ENCODE results near the gene SCARF2.
"Not testable (repeated sequence)": the region's sequence is repeated elsewhere in the genome, so short reads cannot be mapped to it uniquely, and the experiment has no call there.

The SCARF2 gene

GRCh38 chr22:20437613-20438426 lies at the start of gene SCARF2:
SCARF2 (minus strand) TSS chr22:20437825; CDS start chr22:20437754, 71 bp downstream.
- DNase-seq = no peak

DNA sequence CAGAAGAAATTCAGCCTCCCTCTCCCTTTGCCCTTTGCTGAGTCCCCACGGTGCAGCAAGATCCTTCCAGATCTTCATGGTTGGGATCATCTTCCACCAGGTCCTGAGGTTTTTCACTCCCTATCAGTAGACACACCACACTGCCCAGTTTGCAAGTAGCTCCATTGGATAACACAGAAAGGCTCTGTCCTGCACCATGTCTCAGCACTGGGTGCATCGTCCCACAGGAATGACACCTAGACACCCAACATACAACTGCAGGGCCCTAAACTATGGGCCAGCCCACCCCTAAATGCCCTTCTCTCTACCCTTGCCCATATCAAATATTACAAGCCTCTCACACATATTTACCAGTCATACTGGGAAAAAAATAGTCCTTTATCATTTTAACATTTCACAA lies 48.6 kb upstream of the SCARF2 start:
- DNase-seq = no peak

DNA sequence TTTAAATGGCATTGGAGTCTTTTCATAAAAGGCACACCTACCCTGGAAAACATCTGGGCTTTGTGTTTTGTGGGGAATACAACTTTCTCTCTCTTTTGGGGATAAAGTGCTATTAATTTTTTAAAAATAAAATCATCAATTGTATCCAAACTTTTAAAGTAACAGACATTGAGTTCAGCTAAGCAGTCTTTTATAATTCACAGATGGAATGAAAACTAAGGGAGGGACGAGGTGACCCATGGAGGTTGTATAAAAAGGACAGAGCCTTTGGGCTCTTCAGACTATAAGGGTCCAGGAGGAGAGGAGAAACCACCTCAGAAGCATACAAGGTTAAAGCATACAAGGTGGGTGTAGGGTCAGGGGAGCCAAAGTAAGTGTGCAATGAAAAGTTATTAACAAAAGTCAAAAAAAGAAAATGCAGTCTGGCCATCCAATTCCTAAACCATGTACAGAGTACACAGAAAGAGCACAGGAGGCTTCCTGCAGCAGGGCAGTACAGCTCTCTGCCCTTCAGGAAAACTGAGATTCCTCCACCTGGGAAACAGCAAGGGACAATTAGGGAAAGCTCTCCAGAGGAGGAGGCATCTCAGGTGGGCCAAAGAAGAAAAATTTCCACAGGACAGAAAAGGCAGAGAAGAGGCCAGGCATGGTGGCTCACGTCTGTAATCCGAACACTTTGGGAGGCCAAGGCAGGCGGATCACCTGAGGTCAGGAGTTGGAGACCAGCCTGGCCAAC lies 47.5 kb upstream of the SCARF2 start:
- DNase-seq = no peak

GRCh38 chr22:20483771-20484170 lies 46.1 kb upstream of the SCARF2 start:
- DNase-seq = no peak

DNA sequence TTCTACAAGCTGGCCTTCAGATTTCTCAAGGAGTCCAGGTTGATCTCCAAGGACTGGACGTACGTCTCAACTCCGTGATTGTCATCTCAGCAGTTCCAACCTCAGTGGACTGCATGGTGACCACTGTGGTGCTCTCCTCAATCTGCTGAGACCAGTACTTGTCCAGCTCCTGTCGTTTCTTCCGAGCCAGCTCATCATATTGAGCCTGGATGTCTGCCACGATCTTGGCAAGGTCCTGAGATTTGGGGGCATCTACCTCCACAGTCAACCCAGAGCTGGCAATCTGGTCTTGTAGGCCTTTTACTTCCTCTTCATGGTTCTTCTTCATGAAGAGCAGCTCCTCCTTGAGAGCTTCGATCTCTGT lies 45.5 kb upstream of the SCARF2 start:
- DNase-seq = not testable (repeated sequence)

- DNase-seq = no peak
These were observed 42.1 kb upstream of the SCARF2 start for GRCh38 chr22:20479612-20480196.

DNA sequence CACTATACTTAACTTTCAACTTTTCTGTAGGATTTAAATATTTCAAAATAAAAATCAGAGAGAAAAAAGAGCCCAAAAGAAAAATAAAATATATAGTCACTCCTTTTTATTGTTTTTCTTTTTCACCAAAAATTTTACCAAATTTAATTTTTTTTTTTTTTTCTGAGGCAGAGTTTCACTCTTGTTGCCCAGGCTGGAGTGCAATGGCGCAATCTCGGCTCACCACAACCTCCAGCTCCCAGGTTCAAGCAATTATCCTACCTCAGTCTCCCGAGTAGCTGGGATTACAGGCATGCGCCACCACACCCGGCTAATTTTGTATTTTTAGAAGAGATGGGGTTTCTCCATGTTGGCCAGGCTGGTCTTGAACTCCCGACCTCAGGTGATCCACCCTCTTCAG lies 40.4 kb upstream of the SCARF2 start:
- DNase-seq = not testable (repeated sequence)

DNA sequence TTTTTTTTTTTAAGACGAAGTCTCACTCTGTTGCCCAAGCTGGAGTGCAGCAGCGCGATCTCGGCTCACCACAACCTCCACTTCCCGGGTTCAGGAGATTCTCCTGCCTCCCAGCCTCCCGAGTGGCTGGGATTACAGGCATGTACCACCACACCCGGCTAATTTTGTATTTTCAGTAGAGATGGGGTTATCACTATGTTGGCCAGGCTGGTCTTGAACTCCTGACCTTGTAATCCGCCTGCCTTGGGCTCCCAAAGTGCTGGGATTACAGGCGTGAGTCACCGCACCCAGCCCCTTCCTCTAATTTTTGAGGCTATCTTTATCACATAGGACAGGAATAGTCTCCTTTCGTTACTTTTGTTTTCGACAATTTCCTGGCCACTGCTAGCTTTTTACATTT lies 37.9 kb upstream of the SCARF2 start:
- DNase-seq = not testable (repeated sequence)

GRCh38 chr22:20475115-20475436 lies 37.5 kb upstream of the SCARF2 start:
- no peak for DNase-seq

DNA sequence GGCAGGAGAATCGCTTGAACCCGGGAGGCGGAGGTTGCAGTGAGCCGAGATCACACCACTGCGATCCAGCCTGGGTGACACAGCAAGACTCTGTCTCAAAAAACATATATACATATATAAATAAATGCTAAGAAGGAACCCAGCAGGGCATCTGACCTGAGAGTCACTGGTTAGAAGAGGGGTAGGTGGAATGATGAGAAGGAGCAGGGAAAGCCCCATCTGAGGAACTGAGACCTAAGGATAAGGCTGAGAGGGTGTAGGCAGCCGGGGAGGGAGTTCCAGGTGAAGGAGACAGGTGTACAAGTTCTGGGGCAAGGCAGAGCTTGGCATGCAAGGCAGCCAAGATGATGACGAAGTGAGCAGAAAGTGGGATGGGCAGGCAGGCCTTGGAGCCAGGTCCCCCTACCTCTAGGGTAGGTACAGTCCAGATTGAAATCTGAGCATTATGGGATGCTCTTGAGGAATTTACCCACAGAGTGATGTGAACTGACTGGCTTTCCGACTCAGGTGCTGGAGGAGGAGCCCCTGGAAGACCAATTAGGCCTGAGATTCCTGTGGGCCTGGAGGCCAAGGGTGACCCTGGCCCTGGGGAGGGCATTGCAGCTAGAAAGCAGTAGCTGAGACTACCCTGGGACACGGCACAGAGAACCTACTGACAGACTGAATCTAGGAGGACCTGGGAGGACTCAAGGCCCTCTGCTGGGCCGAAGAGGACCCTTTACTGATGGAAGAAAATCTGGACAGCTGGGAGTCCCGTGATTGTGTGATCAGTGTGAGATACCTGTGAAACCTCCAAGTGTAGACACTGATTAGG lies 35.2 kb upstream of the SCARF2 start:
- DNase-seq = no peak

GRCh38 chr22:20471126-20471833 lies 33.7 kb upstream of the SCARF2 start:
- DNase-seq = no peak

DNA sequence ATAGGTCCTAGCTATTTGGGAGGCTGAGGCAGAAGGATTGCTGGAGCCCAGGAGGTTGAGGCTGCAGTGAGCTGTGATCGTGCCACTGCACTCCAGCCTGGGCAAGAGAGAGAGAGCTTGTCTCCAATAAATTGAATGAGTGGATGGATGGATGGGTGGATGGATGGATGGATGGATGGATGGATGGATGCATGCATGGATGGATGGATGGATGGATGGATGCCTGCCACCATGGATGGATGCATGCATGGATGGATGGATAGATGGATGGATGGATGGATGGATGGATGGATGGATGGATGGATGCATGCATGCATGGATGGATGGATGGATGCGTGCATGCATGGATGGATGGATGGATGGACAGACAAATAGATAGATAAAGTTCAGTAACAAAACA lies 32.9 kb upstream of the SCARF2 start:
- not testable (repeated sequence) for DNase-seq

DNA sequence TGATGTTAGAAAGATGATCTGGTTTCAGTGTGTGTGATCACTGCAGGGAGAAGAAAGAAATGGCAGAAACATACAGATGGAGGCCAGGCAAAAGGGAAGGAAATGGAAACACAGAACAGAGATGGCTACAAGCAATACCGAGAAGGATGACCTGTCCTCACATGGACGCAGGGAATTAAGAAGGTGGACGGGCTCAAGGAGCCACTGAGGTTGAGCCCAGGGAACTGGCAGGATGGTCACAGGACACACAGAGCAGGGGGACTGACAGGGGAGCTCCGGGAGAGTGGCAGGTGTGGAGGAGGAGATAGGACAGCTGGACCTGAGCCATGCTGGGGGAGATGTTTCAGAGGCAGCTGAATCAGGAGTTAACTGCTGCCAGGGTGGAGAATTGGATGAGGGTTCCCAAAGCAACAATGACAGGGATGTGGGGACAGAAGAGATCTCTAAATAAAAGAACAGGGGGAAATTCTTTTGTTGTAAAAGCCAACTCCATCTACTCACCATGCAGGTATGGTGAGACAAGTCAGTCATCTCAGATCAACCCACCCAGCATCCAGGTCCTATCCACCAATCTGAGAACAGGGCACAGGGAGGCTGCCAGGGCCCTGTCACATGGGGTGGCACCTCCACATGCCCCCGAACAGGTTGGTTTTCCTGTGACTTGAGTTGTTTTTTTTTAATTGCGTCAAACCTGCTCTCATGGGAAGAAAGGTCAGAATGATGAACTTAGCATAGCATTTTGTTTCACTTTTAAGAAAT lies 31.7 kb upstream of the SCARF2 start:
- DNase-seq = no peak

GRCh38 chr22:20466659-20467379 lies 29.2 kb upstream of the SCARF2 start:
- no peak for DNase-seq

- DNase-seq = no peak
These were observed 28.1 kb upstream of the SCARF2 start for GRCh38 chr22:20465759-20466077.

DNA sequence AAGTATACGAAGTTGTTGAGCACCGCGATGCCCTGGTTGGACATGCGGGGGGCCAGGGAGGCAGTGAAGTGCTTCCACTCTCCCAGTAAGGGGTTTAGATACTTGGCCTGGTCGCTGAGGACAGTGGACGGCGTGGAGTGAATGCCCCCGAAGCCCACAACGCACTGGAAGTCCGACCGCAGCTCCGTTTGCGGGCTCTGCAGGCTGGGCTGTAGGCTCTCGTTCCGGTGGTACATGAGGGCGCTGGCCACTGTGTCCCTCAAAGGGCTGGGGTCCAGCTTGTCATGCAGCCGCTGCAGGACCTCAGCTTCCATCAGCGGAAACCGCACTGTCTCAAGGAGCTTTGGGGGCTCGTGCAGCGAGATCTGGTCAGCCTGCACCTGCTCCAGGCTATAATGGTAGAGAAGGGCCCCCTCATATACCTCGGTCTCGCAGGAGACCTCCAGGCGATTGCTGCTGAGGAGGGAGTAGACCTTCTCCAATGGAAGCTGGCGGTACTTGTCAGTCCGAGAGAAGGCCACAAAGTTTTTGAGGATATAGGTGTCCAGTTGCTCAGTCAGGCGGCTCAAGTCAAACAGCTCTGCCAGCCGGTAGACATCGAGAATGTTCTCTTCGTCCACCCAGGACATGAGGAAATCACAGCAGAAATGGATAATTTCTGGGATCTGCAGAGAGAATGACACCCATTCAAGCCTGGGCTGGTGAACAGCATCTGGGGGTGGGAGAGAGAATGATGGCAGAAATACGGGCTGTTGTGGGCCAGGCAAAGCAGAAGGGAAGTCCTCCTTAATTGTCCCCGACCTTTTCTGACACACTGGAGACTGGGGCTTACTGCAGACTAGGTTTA lies 27.5 kb upstream of the SCARF2 start:
- no peak for DNase-seq

- peak; percentile 71 for DNase-seq
These were observed 26.5 kb upstream of the SCARF2 start for GRCh38 chr22:20464096-20464614.

DNA sequence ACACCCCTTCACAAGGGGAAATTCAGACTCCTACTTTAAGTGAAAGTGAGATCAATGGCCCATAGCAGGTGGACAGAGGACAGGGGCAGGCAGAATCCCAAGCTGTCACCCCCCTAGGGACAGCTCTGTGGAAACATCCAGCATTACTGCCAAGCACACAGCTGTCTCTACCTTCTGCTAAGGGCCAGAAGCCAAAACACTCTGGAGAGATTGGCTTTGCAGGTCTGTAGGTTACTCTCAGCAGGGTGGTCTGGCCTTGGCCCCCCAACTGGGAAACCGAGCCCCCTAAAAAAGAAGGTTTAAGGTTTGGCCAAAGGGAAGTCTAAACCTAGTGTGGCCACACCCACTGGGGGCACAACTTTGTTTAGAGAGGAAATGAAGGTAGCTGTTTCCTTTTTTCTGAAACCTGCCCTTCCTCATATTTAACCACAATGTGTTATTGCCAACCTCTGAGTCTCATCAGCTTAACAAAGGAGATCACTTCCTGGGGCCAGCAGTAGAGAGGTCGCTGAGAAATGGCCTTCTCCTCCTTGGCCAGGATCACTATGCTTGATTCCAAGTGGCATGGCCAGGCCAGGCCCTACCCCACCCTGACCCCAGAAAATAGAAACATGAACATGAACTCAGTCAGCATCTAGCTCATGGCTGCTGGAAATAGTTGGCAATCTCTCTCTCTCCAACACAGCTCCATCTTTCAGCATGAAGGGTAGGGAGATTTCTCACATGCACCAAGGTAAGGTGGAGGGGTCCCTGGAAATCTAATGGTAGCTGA lies 25.9 kb upstream of the SCARF2 start:
- peak; percentile 34 for DNase-seq

DNA sequence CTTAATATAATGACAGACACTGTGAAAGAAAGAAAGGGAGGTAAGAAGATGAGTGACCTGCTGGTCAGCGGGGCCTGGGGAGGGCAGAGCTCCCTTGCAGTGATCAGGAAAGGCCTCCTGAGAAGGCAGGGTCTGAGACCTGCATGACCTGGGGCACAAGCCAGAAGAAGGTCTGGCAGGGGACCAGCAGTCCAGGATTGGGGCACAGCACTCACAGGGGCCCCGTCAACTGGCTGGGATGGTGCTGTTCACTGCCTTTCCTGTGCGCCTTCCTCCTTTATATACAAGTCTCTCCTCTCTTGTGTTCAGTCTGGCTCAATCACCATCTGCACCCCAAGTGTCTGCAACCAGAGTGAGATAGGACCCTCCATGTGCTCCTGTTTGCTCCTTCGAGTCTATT lies 22.2 kb upstream of the SCARF2 start:
- no peak for DNase-seq

Measured in CD4-positive, alpha-beta T cell treated with Interferon gamma for 1 hour (primary cell).